Ovary (tissue), 9 donors: ENCODE measurements around the gene LENG8. TPM values are rescaled to one million over a fixed set of nuclear protein-coding genes. Genes with fewer than 3 reads are reported as not detected.
A peak's percentile ranks its signal among the peaks of the same experiment; 100 is the strongest.

Experiments
- DNase-seq, 5 donors: peaks; one replicate each; pipeline ENCODE4 v3.0.0-alpha.2; 2019 to 2020
- H3K27ac ChIP-seq, 2 donors: fragments of 200-600 bp; one replicate each; pipeline versions ENCODE4 v1.5.1 to v1.8.0; 2019 to 2022
- H3K27me3 ChIP-seq: fragments of 200-600 bp; one replicate; pipeline ENCODE4 v1.8.0; 2022
- H3K36me3 ChIP-seq: fragments of 200-600 bp; sonication (generic); one replicate; pipeline ENCODE4 v1.5.1; 2019
- H3K4me1 ChIP-seq: one replicate; pipeline ENCODE4 v1.8.1; 2013; ENCODE audit warnings: mild to moderate bottlenecking, moderate library complexity; ENCODE audit not compliant: insufficient read depth
- H3K4me3 ChIP-seq: fragments of 200-600 bp; sonication (generic); one replicate; pipeline ENCODE4 v1.5.1; 2017
- H3K9me3 ChIP-seq, 2 donors: fragments of 200-600 bp in 1 of 2; sonication (generic) in 1 of 2; one replicate each; pipeline versions ENCODE4 v1.5.1 to v1.8.1; 2013 to 2019; ENCODE audit warnings: mild to moderate bottlenecking in 1 of 2, moderate library complexity in 1 of 2
- EP300 ChIP-seq: sonication (generic); formaldehyde crosslinking; IDR thresholded peaks from one replicate; pipeline ENCODE4 v1.6.1; 2017; ENCODE audit warnings: antibody characterized with exemption
- POLR2A ChIP-seq: fragments of 450-650 bp; IDR thresholded peaks from one replicate; pipeline ENCODE4 v1.6.1; 2017; ENCODE audit warnings: antibody characterized with exemption, mild to moderate bottlenecking, moderate library complexity
- WGBS, 3 donors: extraction: QIAGEN DNeasy Blood & Tissue Kit in 1 of 3; methylation state at CpG; one replicate each; pipeline versions ENCODE4 v1.1.5 to v1.1.7; 2013 to 2017; 5-methylcytosine and 5-hydroxymethylcytosine counted together
- intact Hi-C, 4 donors: fragments of 100-400 bp; cut with DNase I; formaldehyde crosslinking; loops; one replicate each; pipeline versions ENCODE4 v1.11.0 to v1.15.1; 2022 to 2023
- polyA plus RNA-seq, 2 donors: library from polyadenylated mRNA; stranded (reverse); fragments of 200-250 nt in 1 of 2; fragments of 350-450 nt in 1 of 2; fragmentation: Illumina TruSeq in 1 of 2; extraction: RNeasy Lipid Tissue Mini Kit (QIAGEN cat#74804) in 1 of 2; gene quantifications; one replicate each; pipeline ENCODE4 v1.2.3, GENCODE V29; 2013 to 2014
- total RNA-seq, 7 donors: library from RNA; depleted of rRNA in 2 of 7; stranded (reverse); fragments of >200 nt in 2 of 7; fragmentation: NEBNext Ultra II Directional in 3 of 7; extraction: Animal tissue kit (Norgen Biotek cat#: 25700) in 3 of 7; gene quantifications; one replicate each; pipeline versions ENCODE4 v1.1.0 to v1.2.4, GENCODE V29; 2016 to 2023
- TF ChIP-seq, protein P1 (sequence below), 3 donors: fragments of 450-650 bp in 2 of 3; fragments of 200-600 bp in 1 of 3; IDR thresholded peaks; one replicate each; pipeline versions ENCODE4 v1.5.1 to v1.8.0; 2016 to 2022; ENCODE audit warnings: antibody characterized with exemption in 3 of 3, mild to moderate bottlenecking in 1 of 3
- donor health status: DM: no; HTN: no; CAD: no; lungs with moderate emphysema.
- donor health status: DM: no; HTN: no; CAD: no.
- donor health status: Bipolar disorder and iron deficiency.
- donor health status: DM: yes; HTN: yes; CAD: no.
- donor health status: DM: no; HTN: no; CAD: no.
- donor health status: DM: yes; HTN: yes; CAD: no.

Gene LENG8
- total and polyA plus RNA-seq, 9 donors: 29.9 to 207 (median 136) TPM

DNA sequence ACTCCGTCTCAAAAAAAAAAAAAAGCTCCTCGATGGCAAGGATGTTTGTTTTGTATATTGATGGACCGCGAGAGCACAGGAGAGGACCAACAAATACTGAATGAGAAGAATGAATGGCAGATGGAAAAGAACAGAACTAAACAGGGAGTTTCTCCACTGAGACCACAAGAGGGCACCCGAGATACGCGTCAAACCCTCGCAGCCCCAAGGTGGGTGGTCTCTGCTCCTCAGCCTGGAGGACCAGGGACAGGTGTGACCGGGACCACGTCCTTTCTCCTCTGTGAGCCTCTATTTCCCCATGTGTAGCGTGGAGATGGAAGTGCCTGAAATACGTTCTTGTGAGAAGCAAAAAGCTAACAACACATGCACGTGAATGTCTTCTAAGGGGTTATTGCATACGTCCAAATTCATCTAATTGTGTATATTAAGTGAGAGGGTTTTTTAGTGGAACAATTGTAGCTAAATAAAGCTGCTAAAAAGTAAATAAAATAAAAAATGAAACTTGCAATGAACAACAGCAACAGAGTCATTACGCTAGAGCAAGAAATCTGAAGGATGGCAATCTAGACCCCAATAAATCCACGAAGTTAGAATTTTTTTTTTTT lies 32.4 kb downstream of the LENG8 start:
- DNase-seq: peak in 1 of 5 donors; percentile 29
- Histone ChIP-seq H3K9me3 (no peaks in the 10 kb centered on the region), H3K4me3 (no peak overlapping the region), H3K27me3 (no peaks in the 10 kb centered on the region), H3K4me1 (no peaks in the 10 kb centered on the region), H3K27ac (no peak overlapping the region), H3K36me3 (no peaks in the 10 kb centered on the region)
- 9 to 11% (median 11%) methylated on average over 16 of the region's 16 CpGs for WGBS, 3 donors
- intact Hi-C loops: no loop called here
- no peak for TF ChIP-seq EP300
- TF ChIP-seq, protein P1, sequence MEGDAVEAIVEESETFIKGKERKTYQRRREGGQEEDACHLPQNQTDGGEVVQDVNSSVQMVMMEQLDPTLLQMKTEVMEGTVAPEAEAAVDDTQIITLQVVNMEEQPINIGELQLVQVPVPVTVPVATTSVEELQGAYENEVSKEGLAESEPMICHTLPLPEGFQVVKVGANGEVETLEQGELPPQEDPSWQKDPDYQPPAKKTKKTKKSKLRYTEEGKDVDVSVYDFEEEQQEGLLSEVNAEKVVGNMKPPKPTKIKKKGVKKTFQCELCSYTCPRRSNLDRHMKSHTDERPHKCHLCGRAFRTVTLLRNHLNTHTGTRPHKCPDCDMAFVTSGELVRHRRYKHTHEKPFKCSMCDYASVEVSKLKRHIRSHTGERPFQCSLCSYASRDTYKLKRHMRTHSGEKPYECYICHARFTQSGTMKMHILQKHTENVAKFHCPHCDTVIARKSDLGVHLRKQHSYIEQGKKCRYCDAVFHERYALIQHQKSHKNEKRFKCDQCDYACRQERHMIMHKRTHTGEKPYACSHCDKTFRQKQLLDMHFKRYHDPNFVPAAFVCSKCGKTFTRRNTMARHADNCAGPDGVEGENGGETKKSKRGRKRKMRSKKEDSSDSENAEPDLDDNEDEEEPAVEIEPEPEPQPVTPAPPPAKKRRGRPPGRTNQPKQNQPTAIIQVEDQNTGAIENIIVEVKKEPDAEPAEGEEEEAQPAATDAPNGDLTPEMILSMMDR (IDR thresholded peaks at IDR 0.05): no peak
- no peak for TF ChIP-seq POLR2A

DNA sequence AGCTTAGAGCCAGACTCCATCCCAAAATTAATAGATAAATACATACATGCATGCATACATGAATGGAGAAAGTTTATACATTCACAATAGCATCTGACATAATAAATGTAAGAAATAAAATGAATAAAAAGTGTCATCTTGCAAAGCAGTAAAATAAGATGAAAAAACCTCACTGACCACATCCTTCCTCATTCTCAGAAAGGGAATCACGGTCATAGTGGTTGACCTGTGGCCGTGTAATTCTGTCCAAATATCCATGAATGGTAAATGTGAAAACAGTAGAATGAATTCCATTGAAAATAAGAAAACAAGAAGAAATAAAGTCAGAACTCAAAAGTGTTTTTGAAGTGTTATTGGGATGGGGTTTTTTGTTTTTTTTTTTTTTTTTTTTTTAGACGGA lies 33.9 kb downstream of the LENG8 start:
- H3K36me3 ChIP-seq: no peaks in the 10 kb centered on the region
- TF ChIP-seq EP300 (no peak), POLR2A (no peak)
- TF ChIP-seq, protein P1 (IDR thresholded peaks at IDR 0.05): no peak
- WGBS, 3 donors: 64 to 75% (median 66%) methylated on average over 3 of the region's 3 CpGs
- H3K27me3 ChIP-seq: no peaks in the 10 kb centered on the region
- intact Hi-C loops: no loop called here
- no peak for DNase-seq
- H3K4me1 ChIP-seq: no peaks in the 10 kb centered on the region
- H3K4me3 ChIP-seq: no peak overlapping the region
- no peaks in the 10 kb centered on the region for H3K9me3 ChIP-seq
- H3K27ac ChIP-seq: no peak overlapping the region

DNA sequence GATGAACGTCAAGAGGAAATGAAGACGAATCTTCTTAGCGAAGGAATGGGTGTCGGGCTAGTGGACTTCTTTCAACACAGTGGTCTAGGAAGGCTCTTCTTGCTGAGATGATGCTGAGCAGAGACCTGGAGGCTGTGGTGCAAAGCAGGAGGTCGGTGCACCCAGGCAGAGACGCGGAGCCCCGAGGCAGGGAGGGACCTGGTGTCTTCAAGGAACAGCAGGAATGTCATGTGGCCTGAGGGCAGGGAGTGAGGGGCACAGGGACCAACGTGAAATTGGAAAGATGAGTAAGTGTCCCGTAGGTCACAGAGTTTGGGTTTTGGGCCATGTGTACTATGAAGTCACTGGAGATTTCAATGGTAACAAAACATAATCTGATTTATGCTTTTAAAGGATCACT lies 35.5 kb downstream of the LENG8 start:
- TF ChIP-seq POLR2A: no peak
- TF ChIP-seq EP300: no peak
- TF ChIP-seq, protein P1 (IDR thresholded peaks at IDR 0.05): no peak
- Histone ChIP-seq H3K27me3 (no peaks in the 10 kb centered on the region), H3K36me3 (no peaks in the 10 kb centered on the region), H3K27ac (no peak overlapping the region), H3K4me3 (no peak overlapping the region), H3K4me1 (no peaks in the 10 kb centered on the region), H3K9me3 (no peaks in the 10 kb centered on the region)
- intact Hi-C loops: no loop called here
- 76% methylated on average over 10 of the region's 10 CpGs for WGBS, 3 donors
- no peak for DNase-seq

DNA sequence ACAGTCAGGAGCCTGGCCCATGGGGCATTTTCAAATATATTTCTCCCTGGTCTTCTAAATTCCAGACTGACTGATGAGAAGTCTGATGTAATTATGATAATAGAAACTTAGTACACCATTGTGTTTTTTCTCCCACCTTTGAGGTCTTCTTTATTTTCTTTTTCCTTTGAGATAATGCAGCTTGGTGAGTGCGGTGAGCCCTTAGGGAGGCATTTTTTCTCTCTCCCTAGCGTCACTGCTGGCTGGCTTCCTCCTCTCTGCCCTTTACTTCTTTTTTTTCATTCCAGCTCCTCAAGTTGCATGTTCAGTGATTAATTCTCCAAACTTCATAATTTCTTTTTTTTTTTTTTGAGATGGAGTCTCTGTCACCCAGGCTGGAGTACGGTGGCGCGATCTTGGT lies 36.9 kb downstream of the LENG8 start:
- intact Hi-C loops: no loop called here
- H3K27ac ChIP-seq: no peak overlapping the region
- H3K4me1 ChIP-seq: no peaks in the 10 kb centered on the region
- DNase-seq: no peak
- TF ChIP-seq, protein P1 (IDR thresholded peaks at IDR 0.05): no peak
- no peak for TF ChIP-seq POLR2A
- no peak for TF ChIP-seq EP300
- no peaks in the 10 kb centered on the region for H3K27me3 ChIP-seq
- no peaks in the 10 kb centered on the region for H3K9me3 ChIP-seq
- WGBS, 3 donors: 52 to 58% (median 58%) methylated on average over 5 of the region's 5 CpGs
- H3K4me3 ChIP-seq: no peak overlapping the region
- H3K36me3 ChIP-seq: no peaks in the 10 kb centered on the region
